SJSA1 (cell line): ENCODE measurements around the gene ANKRD33B. TPM values are rescaled to one million over a fixed set of nuclear protein-coding genes. Genes with fewer than 3 reads are reported as not detected.
A peak's percentile ranks its signal among the peaks of the same experiment; 100 is the strongest.

Source experiments
- DNase-seq, 2 experiments: peaks; one replicate each; pipeline ENCODE4 v3.0.0-alpha.2; 2015 to 2020; ENCODE audit warnings: low spot score in 2 of 2, low read depth in 1 of 2
- H3K27ac ChIP-seq: fragments of 250-450 bp; sonication (Bioruptor Pico); 2 replicates; pipeline ENCODE4 v1.5.1; 2020; ENCODE audit warnings: mild to moderate bottlenecking, moderate library complexity
- H3K27me3 ChIP-seq: fragments of 250-450 bp; sonication (Bioruptor Pico); replicated peaks from 2 replicates; pipeline ENCODE4 v1.5.1; 2020; ENCODE audit warnings: mild to moderate bottlenecking, moderate library complexity
- H3K36me3 ChIP-seq: fragments of 250-450 bp; sonication (Bioruptor Pico); 2 replicates; pipeline ENCODE4 v1.5.1; 2020; ENCODE audit warnings: mild to moderate bottlenecking
- H3K4me1 ChIP-seq: fragments of 250-450 bp; sonication (Bioruptor Pico); replicated peaks from 2 replicates; pipeline ENCODE4 v1.6.1; 2021; ENCODE audit warnings: mild to moderate bottlenecking
- H3K4me3 ChIP-seq: fragments of 250-450 bp; sonication (Bioruptor Pico); 2 replicates; pipeline ENCODE4 v1.5.1; 2020; ENCODE audit warnings: mild to moderate bottlenecking
- H3K9me3 ChIP-seq: fragments of 250-450 bp; sonication (Bioruptor Pico); replicated peaks from 2 replicates; pipeline ENCODE4 v1.5.1; 2020; ENCODE audit warnings: mild to moderate bottlenecking
- total RNA-seq: library from RNA; depleted of rRNA; stranded (reverse); fragments of >200 nt; shearing (Covaris generic); gene quantifications from 2 replicates; pipeline ENCODE4 v1.2.3, GENCODE V29; 2014

ANKRD33B gene
- total RNA-seq, 1 experiment from 2014 or later: 10.3 TPM

- no peak overlapping the region for H3K27ac ChIP-seq
- peaks cover 32% of the 10 kb centered on the region for H3K4me1 ChIP-seq
- no peak for DNase-seq
- peaks cover 9% of the 10 kb centered on the region for H3K9me3 ChIP-seq
- H3K36me3 ChIP-seq: peaks cover 81% of the 10 kb centered on the region
- H3K27me3 ChIP-seq: no peaks in the 10 kb centered on the region
- no peak overlapping the region for H3K4me3 ChIP-seq
Measured at GRCh38 chr5:10681731-10682679, 118.1 kb downstream of the ANKRD33B start.

GRCh38 chr5:10682801-10683525 is 119.1 kb downstream of the ANKRD33B start:
- H3K9me3 ChIP-seq: peaks cover 9% of the 10 kb centered on the region
- H3K27ac ChIP-seq: no peak overlapping the region
- no peaks in the 10 kb centered on the region for H3K27me3 ChIP-seq
- peaks cover 77% of the 10 kb centered on the region for H3K36me3 ChIP-seq
- H3K4me3 ChIP-seq: no peak overlapping the region
- no peak for DNase-seq
- peaks cover 22% of the 10 kb centered on the region for H3K4me1 ChIP-seq

GRCh38 chr5:10684303-10685086 is 120.6 kb downstream of the ANKRD33B start:
- Histone ChIP-seq H3K27ac (no peak overlapping the region), H3K36me3 (peaks cover 78% of the 10 kb centered on the region), H3K27me3 (no peaks in the 10 kb centered on the region), H3K4me1 (peaks cover 18% of the 10 kb centered on the region), H3K9me3 (peaks cover 9% of the 10 kb centered on the region), H3K4me3 (no peak overlapping the region)
- no peak for DNase-seq

- H3K27ac ChIP-seq: no peak overlapping the region
- peaks cover 9% of the 10 kb centered on the region for H3K9me3 ChIP-seq
Measured at GRCh38 chr5:10685115-10685521, 121.2 kb downstream of the ANKRD33B start.

GRCh38 chr5:10686890-10687289 is 123.0 kb downstream of the ANKRD33B start:
- H3K4me1 ChIP-seq: peaks cover 33% of the 10 kb centered on the region
- no peak overlapping the region for H3K4me3 ChIP-seq
- H3K27me3 ChIP-seq: no peaks in the 10 kb centered on the region
- no peak for DNase-seq
- H3K27ac ChIP-seq: no peak overlapping the region
- peaks cover 9% of the 10 kb centered on the region for H3K9me3 ChIP-seq
- peaks cover 73% of the 10 kb centered on the region for H3K36me3 ChIP-seq

More at GRCh38 chr5:10685115-10685521, 121.2 kb downstream of the ANKRD33B start:
- H3K27me3 ChIP-seq: no peaks in the 10 kb centered on the region
- DNase-seq: no peak
- H3K4me3 ChIP-seq: no peak overlapping the region
- peaks cover 18% of the 10 kb centered on the region for H3K4me1 ChIP-seq
- peaks cover 73% of the 10 kb centered on the region for H3K36me3 ChIP-seq

- H3K4me1 ChIP-seq: peaks cover 51% of the 10 kb centered on the region
Measured at GRCh38 chr5:10688651-10689171, 124.8 kb downstream of the ANKRD33B start.

GRCh38 chr5:10689391-10690081 is 125.7 kb downstream of the ANKRD33B start:
- peaks cover 65% of the 10 kb centered on the region for H3K36me3 ChIP-seq
- no peak overlapping the region for H3K4me3 ChIP-seq
- H3K27me3 ChIP-seq: no peaks in the 10 kb centered on the region
- peaks cover 53% of the 10 kb centered on the region for H3K4me1 ChIP-seq
- H3K27ac ChIP-seq: peak overlapping the region; percentile 100
- H3K9me3 ChIP-seq: peaks cover 9% of the 10 kb centered on the region
- DNase-seq: peak; percentile 88 to 90

More at GRCh38 chr5:10688651-10689171, 124.8 kb downstream of the ANKRD33B start:
- no peak for DNase-seq
- no peaks in the 10 kb centered on the region for H3K27me3 ChIP-seq
- peak overlapping the region; percentile 100 for H3K27ac ChIP-seq
- H3K4me3 ChIP-seq: no peak overlapping the region
- H3K36me3 ChIP-seq: peaks cover 65% of the 10 kb centered on the region
- peaks cover 9% of the 10 kb centered on the region for H3K9me3 ChIP-seq

GRCh38 chr5:10690460-10691440 is 126.9 kb downstream of the ANKRD33B start:
- Histone ChIP-seq H3K27ac (peak overlapping the region; percentile 100), H3K4me3 (no peak overlapping the region), H3K9me3 (peaks cover 9% of the 10 kb centered on the region), H3K36me3 (peaks cover 61% of the 10 kb centered on the region), H3K27me3 (no peaks in the 10 kb centered on the region), H3K4me1 (peaks cover 63% of the 10 kb centered on the region)
- peak in 1 of 2 experiments; percentile 57 for DNase-seq

- peaks cover 72% of the 10 kb centered on the region for H3K4me1 ChIP-seq
Measured at GRCh38 chr5:10691826-10692785, 128.2 kb downstream of the ANKRD33B start.

GRCh38 chr5:10695055-10695649 is 131.3 kb downstream of the ANKRD33B start:
- DNase-seq: peak; percentile 82
- Histone ChIP-seq H3K36me3 (peaks cover 45% of the 10 kb centered on the region), H3K27ac (no peak overlapping the region), H3K27me3 (no peaks in the 10 kb centered on the region), H3K4me1 (peaks cover 56% of the 10 kb centered on the region), H3K4me3 (no peak overlapping the region), H3K9me3 (no peaks in the 10 kb centered on the region)

More at GRCh38 chr5:10691826-10692785, 128.2 kb downstream of the ANKRD33B start:
- Histone ChIP-seq H3K27me3 (no peaks in the 10 kb centered on the region), H3K27ac (peak overlapping the region; percentile 100), H3K36me3 (peaks cover 49% of the 10 kb centered on the region), H3K4me3 (no peak overlapping the region; the same call in 1 of the 2 replicates), H3K9me3 (peaks cover 4% of the 10 kb centered on the region; the same call in 1 of the 2 replicates)
- peak; percentile 90 to 98 for DNase-seq
